HG02973 (cell line): ENCODE data around the gene TMEM86A.
A peak's percentile ranks its signal among the peaks of the same experiment; 100 is the strongest.

Source experiments
- ATAC-seq: cut with Tn5 transposase; IDR thresholded peaks from one replicate; pipeline ENCODE4 v1.9.1; 2021; ENCODE audit warnings: moderate library complexity; ENCODE audit not compliant: unreplicated experiment

Gene TMEM86A

DNA sequence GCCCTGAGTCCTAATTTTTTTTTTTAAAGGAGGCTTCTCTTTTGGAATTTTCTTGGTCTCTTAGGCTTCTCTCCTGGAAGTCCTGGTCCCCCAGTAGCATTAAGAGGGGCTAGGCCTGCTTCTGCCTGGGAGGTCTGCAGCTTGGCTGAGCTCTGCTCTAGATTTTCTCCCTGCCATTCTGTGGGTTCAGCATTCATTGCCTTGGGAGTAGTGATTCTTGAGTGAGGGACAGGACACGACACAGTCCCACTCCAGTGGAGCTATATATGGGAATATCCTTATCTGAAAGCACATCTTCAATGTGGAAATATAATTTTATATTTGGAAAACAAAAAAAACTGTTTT lies 23.7 kb downstream of the TMEM86A start:
- no peak for ATAC-seq

DNA sequence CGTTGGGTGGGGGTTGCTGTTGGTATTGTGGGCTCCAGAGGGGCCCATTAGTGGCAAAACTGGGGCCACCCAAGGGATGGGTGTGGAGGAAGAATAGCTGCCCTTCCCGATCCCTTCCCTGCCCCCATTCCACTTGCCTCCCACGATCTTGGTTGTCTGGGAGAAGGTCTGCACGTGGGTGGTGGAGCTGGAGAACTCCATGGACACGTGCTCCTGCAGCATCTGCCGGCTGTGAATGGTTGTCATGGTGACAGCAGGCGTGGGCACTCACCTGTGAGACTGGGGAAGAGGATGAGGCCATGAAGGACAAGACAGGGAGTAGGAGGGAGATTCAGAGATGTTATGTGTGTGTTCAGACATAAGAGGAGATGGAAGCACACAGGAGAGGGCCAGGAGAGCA lies 25.4 kb downstream of the TMEM86A start:
- no peak for ATAC-seq

DNA sequence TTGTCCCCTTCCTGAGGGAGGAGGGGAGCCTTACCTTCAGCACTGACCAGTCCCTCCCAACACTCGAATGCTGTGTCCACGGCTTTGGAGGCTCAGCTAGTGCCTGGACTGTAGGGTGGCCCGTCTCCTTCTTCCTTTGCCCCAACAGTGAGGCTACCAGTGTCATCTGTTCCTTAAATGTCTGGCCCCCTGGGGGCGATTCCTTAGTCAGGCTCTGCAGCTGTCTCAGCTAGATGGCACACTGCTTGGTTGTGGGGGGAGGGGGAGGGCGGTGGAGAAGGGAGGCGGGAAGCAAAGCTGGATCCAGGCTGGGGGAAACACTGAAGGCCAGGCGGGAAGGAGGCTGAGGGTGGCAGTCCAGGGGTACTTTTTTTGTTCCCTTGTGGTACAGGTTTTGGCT lies 27.5 kb downstream of the TMEM86A start, which contains the start of gene IGSF22:
Gene IGSF22 (minus strand): TSS at position 149 of the 400 bp plus-strand sequence. CDS start 1,952 bp downstream, outside the sequence.
- no peak for ATAC-seq

DNA sequence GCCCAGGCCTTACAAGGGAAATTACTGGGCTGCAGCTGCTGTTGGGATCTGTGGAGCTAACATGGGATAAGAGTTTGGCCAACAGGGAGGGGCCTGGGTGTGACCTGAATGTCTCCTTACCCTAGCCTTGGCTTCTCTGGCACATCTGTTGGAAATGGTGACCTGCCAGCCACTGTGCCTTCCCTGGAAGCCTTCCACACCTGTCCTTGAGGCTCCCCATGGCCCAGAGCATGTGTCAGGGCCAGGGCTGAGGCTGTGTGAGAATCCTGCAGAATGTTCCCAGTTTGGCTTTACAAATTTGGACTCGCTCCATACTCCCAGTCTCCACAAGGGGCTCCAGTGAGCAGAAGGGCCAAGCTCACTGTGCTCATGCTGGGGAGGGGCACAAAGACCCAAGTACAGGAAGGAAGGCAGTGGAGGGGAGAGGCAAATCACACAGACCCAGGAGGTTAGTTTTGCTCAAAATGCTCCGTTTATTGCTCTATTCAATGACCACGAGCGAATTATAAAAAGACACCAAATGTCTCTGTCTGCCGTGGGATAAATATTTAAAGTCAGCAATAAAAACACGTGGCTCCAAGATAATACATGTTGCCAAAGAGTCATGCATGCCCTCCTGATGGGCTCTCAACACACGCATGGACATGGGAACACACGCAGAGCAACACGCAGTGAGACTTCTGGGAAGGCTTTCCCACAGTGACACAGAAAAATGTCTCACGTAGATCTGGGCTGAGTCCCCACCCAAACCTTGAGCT lies 29.1 kb downstream of the TMEM86A start:
- ATAC-seq: peak; percentile 56

DNA sequence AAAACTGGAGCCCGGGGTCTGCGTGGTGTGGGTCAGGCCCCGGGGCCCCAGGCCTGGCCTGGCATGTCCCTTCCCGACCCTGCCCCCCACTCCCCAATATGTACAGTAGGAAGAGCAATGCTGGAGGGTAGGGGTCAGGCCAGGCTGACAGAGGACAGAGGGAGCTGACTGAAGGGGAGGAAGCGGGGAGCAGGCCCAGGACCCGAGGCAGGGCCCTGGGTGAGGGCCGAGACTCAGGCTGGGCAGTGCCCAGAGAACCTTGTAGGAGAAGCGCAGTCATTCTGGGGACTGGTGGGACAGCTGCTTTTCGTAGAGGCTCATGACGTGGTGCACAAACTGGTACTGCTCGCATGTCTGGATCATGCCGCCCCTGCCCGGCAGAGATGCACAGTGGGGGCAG lies 30.1 kb downstream of the TMEM86A start:
- ATAC-seq: no peak

DNA sequence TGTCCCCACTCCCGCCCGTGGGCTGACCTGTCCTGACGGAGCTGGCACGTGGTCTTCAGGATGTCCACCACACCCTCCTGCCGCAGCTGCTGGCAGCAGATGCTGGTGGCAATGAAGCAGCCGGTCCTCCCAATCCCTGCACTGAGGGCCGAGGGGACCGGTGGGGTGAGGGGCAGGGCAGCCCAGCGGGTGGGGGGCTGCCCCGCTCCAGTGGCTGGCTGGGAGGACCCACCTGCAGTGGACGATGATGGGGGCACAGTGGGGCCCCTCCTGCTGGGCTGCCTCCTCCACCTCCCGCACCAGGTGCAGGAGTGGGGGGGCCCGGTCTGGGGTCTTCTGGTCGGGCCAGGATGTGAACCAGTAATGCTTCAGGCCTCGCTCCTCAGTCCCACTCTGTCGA lies 30.8 kb downstream of the TMEM86A start:
- ATAC-seq: no peak

DNA sequence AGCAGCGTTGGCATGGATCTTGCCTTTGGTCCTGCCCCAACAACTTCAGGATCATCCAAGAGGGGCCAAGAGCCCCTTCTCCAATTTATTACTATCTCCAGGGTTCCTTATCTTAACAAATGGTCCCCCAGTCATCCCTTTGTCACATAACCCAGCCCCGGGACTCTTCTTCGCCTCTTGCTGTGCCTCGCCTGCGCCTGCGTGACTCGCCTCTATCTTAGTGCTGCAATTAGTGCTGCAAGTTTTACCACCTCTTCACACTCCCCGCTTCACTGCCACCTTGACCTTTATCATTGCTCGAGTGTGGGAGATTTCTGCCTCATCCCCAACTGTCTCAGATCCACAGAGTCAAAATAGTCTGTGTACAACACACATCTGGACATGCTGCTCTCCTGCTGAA lies 31.4 kb downstream of the TMEM86A start:
- ATAC-seq: no peak

DNA sequence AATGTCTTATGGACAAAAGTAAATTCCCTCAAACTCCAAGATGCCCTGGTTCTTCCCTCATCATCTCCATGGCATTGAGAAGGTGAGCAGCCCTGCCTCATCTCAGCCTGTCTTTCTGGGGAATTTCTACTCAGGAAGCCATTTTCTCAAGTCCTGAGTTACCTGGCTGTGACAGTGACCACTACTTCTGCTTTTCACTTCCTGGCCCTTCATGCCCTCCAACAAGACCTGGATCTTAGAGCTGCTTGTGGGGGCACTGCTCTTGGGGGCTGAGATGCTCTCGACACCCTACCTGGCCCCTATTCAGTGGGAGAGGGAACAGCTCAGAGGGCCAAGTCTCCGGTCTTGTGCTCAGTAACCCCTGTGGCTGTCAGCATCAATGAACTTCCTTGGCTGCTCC lies 32.9 kb downstream of the TMEM86A start:
- peak; percentile 14 for ATAC-seq

DNA sequence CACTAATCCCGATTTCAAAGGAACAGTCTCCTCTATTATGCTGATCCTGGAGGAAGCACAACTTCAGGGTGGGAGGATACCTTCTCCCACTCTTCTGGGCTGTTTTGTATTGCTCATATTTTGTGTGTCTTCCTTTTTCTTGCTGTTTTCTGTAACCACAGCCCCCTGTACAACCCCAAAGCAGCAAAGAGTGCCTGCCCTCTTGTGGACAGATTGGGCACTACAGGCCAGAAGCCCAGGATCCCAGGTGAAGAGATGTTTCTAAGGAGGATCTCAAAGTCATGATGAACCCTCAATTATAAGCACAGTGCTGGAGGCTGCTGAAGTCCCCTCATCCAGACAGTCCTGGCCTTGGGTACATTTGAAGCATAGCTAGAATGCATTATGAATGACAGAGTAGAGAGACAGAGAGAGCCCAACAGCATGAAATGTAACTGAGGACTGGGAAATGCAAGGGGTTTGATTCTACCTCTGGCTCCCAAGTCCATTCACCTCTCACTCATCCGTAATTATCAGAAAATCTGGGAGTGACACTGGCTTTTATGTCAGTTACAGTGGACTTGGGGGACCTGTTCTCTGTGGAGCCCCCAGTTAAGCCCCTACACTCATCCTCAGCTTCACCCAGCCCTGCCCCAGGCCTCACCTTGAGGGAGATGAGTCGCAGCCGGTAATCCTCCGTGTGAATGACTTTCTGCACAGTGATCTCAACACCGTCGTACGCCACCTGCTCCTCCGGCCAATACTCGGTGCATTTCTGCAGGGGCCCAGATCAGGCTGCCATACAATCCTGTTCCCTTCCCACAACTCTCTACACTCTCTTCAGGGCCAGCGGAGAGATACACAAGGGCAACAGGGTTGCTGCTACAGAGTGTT lies 33.6 kb downstream of the TMEM86A start:
- peak; percentile 61 for ATAC-seq

DNA sequence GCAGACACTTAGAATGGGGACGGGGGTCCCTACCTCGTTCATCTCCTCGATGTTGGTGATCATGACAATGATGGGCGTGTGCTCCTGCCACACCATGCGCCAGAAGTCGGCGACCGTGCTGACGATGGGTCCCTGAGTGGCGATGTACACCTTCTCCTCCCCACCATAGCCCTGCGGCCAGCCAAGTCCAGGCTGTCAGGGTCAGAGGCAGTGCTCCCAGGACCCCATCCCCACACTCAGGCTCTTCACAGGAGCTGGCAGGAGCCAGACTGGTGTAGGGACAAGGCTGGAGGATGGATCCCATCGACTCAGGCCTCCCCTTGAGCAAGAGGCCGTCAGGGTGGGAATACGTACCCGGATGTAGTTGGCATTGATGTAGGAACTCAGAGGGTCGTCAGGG lies 34.6 kb downstream of the TMEM86A start:
- ATAC-seq: no peak

DNA sequence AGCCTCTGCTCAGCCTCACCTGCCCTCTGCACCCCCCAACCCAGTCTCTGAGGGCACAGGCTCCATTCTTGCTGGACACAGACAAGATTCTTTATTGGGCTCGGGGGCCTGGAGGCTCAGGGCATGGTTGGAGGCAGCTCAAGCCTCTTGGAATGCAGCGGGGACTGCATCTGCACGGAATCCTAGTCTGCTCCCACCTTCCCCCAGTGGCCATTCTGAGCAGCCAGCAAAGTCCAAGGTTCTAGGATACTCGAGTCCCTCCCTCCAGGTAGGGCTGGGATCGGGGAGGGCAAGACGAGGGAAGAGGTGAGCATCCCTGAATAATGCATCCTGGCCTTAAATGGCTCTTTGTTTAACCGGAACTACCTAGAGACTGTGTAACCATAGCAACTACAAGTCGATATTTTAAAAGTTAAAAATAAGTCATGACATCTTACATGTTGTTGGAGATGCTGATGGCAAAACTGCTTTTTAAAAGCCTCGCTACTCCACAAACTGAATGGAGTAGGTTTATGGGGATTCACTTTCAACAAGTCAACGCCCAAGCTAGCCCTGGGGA lies 38.1 kb downstream of the TMEM86A start:
- ATAC-seq: no peak

DNA sequence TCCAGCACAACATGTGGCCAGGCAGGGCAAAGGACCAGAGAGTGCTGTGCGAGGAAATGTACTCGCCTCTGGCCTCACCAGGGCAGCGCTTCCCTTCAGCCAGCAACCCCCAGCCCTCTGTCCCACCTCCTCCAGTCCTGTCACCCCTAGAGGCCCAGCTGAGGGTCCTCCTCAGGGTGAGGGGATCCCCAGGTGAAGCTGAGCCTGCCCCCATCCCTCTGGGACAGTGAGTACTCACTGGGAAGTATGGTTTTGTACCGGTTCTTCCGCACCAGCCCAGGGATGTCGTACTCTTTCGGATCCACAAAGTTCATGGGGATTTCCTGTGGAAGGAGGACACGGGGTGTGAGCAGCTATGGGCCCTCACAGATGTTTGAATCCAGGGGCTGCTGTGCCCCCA lies 39.1 kb downstream of the TMEM86A start:
- ATAC-seq: no peak

DNA sequence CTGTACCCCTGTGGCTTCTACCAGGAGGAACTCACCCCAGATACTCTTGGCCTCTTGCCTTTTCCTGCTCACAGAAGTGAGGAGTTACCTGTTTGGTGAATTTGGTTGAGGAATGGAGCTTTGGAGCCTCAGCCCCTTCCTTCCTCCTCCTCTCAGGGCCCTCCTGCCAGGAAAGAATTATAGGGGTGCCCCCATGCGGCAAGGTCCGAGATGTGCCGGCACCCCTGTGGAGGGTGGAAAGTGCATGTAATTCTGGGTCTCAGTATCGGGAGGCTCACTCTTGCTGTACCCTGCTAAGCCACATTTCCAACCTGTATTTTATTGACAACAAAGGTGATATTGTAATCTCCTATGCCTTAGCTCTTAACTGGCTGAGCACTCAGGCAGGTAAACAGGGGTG lies 41.1 kb downstream of the TMEM86A start:
- ATAC-seq: no peak

DNA sequence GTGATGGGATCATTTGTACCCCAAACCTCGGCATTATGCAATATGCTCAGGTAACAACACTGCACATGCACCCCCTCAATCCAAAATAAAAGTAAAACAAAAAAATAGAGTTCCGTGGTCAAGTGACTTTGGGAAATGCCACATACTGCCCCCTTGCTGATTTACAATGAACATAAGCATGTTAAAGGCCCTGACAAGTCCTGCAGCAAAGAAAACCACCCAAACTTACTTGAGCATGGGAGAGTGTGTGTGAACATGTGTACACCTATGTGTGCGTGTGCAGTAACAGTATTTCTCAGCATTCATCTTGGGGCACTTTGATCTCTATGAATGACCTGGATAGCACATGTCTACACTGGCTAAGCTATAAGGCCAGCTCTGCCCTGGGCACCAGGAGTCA lies 43.2 kb downstream of the TMEM86A start:
- ATAC-seq: no peak

DNA sequence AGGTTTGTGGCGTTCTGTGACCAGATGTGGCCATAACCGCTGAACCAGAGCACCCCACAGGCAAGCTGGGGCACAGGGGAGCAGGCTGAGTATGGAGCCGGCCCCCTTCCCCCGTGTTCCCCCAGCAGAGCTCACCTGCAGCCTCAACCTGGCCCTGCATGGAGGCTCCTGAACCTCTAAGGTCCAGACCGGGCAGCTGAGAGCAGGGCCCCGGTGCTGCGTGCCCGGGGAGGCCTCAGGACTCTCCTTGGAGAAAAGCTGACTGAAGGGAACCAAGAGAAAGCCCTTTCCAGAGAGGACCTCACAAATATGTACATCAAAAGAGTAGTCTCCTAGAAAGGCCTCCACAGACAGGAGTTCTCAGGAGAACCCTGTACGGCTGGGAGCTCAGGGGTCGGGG lies 44.8 kb downstream of the TMEM86A start:
- ATAC-seq: no peak

DNA sequence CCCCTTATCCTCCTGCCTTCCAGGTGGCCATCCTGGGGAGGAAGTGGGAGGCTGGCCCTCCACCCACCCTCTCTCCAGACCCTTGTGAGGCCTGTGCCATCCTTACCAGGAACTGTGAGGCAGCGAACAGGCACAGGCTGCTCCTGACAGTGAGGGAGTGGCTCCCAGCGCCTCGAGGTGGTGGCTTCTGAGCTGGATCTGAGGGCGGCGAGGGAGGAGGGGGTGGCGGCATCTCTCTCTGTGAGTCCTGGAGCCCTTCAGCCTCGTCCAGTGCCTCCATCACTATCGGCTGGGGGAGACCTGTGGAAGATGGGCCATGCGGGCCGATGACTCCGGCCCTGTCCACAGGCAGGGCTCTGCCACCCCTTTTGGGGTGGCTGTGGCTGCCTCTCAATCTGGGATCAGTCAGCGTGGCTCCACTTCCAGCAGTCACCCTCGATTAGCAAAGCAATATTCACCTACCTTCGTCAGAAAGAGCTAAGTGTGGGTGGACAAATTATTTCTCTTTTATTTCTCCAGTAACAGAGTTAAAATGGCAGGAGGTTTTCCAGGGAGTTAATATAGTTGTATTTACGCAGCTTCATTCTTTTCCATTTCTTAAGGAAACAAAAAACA lies 45.4 kb downstream of the TMEM86A start:
- ATAC-seq: no peak

DNA sequence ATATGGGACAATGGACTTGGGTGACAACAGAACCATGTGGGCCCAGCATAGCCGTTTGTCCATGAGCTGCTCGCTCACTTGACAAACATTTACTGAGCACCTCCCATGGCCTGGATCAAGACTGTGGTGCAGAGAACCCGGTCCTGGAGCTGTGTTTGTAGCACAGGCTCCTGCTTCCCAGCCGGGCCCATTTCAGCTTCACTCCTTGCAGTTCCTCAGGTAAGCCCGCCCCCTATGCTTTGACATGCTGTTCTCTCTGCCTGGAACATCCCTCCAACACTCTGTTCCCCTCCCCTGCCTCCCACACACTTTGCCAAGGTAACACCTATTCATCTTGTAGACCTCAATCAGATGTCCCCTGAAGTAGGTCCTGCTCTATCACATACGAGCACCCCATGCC lies 46.7 kb downstream of the TMEM86A start:
- no peak for ATAC-seq

DNA sequence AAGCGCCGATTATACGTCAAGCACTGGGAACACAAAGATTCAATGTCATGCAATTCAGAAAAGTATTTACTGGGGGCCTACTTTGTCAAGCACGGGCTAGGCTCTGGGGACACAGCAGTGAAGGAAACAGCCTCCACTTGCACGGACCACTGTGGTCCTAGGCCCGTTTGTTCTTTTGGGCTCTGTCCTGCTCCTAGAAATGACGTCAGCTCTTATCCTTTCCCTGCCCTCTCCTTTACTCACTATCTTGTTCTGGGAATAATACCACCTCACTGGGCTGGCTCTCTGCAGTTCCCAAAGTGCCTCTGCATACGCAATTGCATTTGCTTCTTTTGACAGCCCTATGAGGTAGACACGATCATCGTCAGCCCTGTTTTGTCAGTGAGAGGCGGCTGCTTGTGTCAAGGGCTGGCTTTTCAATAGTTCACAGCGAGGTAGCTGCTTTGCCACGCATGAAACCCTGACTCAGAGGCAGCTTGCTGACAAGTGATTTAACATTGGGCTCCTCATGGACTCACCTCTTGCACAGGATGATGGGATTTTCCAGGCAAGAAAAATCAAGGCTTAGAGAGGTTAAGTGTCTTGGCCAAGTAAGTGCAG lies 50.3 kb downstream of the TMEM86A start:
- no peak for ATAC-seq

DNA sequence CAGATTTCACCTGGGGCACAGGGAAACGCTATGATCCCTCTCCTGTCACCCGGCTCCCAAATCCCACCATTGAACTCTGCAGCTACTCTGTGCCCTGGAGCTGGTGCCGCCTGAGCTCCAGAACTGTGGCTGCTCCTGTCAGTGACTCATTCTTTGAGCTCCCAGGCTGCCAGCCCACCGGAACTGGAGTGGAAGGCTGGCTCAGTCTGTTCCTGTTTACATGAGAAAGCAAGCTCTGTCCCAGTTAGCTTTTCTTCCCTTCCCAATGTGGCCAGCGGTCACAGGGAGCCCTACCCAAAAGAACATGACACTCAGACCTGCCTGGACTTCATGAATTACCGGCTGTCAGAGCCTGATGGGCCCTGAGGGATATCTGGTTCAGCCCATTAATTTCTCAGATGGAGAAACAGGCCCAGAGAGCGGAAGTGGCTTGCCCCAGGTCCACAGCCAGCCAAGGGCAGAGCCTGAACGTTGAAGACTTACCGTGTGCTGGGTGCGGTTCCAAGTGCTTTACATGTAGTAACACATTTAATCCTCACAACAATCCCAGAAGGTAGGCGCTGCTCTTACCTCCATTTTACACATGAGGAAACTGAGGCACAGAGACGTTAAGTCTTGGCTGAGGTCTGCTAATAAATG lies 51.2 kb downstream of the TMEM86A start:
- no peak for ATAC-seq

DNA sequence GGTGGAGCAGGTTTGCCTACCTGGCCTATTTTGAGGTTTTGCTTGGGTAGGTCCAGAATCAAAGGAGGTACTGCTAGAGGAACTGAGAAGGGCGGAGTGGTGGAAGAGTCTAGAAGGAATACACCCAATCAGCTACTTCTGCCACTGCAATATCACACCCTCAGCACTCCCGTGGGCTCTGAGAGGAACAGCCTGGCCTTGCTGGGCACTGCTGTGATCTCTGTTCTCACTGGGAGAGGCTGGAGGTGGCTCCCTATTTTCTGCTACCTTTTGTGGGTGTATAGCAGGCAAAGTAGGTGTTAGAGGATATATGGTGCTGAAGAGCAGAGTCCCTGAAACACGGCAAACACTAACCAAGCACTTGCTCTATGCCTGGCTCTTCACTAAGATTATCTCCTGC lies 52.4 kb downstream of the TMEM86A start:
- ATAC-seq: no peak

DNA sequence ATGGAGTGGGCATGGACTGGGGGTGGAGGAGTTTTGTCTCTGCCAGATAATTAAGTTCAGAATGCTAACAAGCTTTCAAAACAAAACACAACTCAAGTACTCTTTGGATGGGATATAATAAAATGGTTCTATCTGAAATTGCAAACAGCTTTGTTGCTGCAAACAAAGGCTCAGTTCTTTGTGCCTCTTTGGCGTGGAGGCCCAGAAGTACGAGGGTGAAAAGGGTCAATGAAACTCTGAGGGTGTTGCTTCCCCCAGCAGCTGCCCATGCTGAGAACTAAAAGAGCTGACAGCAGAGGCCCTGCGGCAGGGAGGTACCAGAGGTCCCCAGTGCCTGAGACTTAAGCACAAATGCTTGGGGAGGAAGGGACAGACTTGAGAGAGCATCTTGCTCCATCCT lies 53.9 kb downstream of the TMEM86A start:
- no peak for ATAC-seq
